GM12873 (cell line): ENCODE results near the gene SCN4B.

Experiments used
- TF ChIP-seq, protein P1 (sequence below): IDR thresholded peaks from 2 replicates; pipeline ENCODE4 v1.5.1; 2012; ENCODE audit warnings: low read depth, mild to moderate bottlenecking, moderate library complexity, low read length, control low read depth; ENCODE audit not compliant: insufficient read depth; ENCODE audit errors: missing control alignments

SCN4B gene

DNA sequence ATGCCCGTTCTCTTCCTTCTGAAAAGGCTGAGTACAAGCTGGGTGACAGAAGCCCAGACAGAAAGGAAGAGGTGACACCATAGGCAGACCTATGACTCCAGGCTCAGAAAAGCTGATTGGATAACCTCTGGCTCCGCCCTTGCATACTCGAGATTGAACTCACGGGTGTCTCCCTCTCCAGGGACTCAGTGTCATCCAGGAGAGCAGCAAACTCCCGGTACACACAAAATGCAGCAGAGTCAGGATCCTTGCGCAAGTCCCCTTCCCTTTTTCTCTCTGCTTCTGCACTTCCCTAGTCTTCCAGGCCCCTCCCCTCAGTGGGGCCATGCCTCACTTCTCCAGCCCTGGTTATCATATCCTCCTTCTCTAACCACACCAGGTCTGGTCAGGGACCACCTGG, 9.8 kb downstream of the SCN4B start:
- TF ChIP-seq, protein P1, sequence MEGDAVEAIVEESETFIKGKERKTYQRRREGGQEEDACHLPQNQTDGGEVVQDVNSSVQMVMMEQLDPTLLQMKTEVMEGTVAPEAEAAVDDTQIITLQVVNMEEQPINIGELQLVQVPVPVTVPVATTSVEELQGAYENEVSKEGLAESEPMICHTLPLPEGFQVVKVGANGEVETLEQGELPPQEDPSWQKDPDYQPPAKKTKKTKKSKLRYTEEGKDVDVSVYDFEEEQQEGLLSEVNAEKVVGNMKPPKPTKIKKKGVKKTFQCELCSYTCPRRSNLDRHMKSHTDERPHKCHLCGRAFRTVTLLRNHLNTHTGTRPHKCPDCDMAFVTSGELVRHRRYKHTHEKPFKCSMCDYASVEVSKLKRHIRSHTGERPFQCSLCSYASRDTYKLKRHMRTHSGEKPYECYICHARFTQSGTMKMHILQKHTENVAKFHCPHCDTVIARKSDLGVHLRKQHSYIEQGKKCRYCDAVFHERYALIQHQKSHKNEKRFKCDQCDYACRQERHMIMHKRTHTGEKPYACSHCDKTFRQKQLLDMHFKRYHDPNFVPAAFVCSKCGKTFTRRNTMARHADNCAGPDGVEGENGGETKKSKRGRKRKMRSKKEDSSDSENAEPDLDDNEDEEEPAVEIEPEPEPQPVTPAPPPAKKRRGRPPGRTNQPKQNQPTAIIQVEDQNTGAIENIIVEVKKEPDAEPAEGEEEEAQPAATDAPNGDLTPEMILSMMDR, result no peak

DNA sequence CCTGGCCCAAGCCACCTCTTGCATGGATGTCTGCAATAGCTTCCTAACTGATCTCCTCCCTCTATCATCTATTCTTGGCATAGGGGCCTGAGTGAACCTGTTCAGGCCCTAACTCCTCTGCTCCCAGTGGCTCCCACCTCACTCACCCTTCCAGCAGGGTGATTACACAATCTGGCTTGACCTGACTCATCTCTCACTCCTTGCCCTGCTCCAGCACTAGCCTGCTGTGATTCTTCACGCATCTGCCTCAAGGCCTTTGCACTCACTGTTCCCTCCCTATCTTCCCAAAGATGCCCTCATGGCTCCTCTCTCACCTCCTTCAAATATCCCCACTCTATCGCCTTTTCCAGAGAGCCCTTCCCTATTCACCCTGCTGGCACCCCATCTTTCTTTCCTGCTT, 10.5 kb downstream of the SCN4B start:
- TF ChIP-seq, protein P1, result no peak

DNA sequence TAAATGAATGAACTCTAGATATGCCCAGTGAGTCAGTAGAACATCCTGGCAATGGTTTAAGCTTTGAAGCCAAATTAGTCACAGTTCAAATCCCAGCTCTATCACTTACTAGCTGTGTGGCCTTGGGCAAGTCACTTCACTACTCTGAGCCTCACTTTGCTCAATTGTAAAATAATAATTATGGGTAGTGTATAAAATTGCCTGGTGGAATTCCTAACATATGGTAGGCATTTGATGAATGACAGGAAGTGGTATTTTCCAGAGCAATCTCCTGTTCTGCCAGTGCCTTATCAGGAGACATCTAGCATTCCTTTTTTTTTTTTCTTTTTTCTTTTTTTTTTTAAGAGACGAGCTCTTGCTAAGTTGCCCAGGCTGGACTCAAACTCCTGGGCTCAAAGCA, 13.0 kb downstream of the SCN4B start:
- TF ChIP-seq, protein P1, result no peak

DNA sequence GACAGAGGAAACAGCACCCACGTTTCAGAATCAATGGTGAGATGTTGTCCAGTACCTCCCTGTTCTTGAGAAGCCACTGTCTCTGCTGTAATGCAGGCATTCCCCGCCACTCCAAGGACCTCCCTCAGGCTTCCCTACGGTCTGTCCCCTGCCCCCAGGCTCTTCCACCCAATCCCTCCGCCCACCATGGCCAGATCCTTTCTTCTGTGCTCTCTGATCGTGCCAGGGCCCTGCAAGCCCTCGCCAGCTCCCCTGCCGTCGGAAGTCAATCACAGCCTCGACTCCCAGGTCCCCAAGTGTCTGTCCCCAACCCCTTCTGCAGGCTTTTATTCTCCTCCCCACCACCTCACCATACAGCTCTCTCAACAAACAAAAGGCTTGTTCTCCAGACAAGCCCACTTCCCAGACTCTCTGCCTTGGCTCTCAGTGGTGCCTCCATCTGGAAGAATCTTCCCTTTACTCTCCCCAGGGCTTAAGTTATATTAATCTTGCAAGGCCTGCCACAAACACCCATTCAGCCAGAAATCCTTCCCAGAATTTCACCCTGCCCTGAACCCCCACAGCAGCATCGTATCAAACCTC, 13.7 kb downstream of the SCN4B start:
- TF ChIP-seq, protein P1, result no peak

DNA sequence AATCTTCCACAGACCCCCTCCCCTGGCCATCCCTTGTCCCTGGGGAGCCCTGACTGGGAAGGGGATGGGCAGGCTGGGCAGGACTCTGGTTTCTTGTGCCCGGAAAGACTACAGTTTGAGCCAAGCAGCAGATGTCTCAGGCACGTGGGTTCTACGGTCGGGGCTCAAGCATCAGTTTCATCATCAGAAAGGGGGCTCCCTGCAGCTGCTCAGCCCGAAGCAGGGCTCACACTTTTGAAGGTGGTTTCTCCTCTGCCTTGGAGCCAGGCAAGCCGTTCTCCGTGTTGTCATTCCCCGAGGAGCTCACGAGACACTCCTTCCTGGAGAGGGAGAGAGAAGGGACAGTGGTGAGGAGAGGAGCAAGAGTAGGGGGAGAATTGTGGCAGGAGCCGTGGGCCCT, 15.8 kb downstream of the SCN4B start:
- TF ChIP-seq, protein P1, result no peak

DNA sequence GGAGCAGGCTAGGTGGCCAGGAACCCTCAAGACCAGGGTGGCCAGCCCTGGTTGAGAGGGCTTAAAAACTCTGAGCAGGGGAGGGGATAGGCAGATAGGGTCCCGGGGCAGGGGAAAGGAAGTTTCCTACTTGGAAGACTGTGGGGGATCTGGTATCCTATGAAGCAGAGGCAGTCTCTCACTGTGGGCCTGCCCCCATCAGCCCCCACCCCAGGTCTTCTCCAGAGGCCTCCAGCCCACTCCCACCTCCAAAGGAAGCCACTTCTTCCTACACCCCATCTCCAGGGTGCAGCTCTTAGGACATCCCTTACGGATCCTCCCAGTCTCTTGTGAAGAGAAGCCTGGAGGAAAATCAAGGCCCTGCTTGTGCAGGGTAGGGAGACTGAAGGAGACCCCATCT, 16.3 kb downstream of the SCN4B start:
- TF ChIP-seq, protein P1, result no peak

DNA sequence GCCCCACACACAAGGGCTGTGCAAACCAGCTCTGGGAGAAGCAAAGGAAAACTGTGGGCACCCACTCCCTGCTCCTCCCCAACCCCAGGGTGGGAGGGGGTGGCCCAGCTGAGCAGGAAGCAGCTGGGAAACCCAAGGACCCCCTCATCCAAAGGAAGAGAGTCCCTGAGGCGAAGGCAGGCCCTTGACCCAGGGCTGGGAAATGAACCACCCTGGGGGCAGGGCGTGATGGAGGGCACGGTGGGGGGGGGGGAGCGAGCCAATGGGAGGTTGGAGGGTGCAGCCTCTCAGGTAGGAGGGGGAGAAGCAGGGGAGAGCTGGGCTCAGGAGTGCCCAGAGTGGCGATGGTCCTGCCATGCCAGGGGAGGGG, 16.8 kb downstream of the SCN4B start:
- TF ChIP-seq, protein P1, result no peak
